Ramos (cell line): ENCODE data around the gene CDK8.
"Not testable (repeated sequence)": the region's sequence is repeated elsewhere in the genome, so short reads cannot be mapped to it uniquely, and the experiment has no call there.

Experiments used
- in situ Hi-C: fragments of 300-500 bp; cut with MboI; formaldehyde crosslinking; loops from one replicate; pipeline ENCODE4 v1.14.3; 2022; ENCODE audit warnings: low sequenced_read_pairs; ENCODE audit not compliant: unreplicated experiment

Gene CDK8

DNA sequence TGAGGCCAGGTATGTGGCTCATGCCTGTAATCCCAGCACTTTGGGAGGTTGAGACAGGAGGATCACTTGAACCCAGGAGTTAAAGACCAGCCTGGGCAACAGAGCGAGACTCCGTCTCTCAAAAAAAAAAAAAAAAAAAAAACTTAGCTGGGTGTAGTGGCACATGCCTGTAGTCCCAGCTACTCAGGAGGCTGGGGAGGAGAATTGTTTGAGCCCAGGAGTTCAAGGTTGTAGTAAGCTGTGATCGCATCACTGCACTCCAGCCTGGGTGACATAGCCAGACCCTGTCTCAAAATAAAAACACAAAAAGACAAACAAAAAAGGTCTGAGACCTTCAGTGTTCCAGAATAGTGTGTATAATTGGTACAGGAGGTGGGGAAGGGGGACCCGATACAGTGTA lies 1.9 kb upstream of the CDK8 start:
- in situ Hi-C loops: not testable (repeated sequence)

DNA sequence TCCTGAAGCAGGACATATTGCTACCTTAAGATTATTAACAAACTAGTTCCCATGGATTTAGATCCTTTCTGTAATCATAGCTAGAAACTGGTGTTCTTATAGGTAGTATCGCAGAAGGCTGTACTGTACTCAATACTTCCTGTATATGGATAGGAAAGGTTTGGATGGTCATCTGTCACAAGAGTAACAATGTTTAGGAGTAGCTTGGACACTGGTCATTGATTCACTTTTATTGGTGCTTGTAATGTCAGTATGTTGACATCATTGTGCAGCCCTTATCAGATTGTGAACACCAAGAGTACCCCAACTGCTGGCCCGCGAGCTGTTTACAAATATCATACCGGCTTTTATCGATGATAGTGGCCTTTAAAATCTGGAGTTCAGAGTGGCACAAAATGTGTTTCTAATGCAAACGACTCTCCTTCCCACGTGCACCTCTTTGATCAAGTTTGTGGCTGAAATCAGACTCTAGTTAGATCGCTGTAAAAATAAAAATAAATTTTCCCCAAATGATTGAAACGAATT lies 605 bp upstream of the CDK8 start:
- in situ Hi-C loops: no loop called here

DNA sequence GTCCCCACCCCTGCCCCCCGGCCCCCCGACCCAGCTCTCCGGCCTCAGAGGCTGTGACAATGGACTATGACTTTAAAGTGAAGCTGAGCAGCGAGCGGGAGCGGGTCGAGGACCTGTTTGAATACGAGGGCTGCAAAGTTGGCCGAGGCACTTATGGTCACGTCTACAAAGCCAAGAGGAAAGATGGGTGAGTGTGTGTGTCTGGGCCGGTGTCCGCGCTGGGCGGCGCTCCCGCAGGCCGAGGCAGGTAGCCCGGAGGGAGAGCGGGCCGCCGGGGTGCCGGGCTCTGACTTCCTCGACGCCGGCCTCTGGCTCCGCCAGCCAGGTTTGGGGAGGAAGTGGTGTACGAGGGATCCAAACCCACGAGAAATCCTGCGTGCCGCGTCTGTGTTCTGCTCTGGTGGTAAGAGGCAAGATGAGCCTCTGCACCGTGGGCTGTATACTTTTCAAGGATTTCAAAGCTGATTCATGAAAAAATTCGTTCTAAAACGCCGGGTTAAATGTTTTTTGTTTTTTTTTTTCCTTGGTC lies 718 bp downstream of the CDK8 start:
- in situ Hi-C loops: no loop called here

DNA sequence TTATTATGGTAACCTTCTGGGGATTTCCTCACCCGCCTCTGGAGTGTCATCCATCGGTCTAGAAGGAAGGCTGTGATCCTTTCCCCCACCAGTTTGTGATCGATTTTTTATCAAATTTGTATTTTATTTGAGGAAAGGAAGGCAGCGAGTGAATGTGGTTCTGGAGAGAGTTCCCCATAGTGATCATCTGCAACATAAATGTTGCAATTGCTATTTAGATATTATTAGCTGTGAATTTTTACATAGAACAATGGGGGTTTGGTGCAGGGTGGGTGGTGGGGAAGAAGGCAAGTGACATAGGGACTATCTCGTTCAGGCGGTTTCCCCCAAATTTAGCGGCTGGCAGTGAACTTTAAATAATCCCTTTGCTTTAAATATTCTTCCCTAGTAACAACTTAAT lies 1.2 kb downstream of the CDK8 start:
- in situ Hi-C loops: no loop called here

DNA sequence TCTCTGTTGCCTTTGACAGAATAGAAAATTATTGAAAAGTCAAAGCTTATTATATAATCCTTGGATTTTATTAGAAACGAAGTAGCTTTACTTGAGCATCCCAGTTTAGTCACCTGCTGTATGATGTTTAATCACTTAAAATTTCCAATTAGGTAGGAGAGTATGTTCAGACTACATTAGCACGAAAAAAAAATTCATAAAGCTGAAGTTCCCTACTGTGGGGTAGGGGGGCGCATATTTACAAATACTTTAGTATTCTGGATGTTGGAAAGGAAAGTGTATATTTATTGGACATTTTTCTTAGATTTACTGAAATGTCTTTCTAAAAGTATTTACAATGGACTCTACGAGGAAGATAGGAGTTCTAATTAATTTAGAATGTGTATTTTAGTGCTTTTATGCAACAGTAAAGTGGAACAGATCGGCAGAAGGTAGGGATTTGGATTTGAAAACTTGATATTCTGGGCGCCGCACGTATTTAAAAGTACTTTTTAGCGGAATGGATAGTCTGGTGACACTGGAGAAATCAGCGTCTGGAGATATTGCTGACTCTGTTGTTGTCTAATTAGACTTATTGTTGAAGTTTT lies 1.9 kb downstream of the CDK8 start:
- in situ Hi-C loops: no loop called here

DNA sequence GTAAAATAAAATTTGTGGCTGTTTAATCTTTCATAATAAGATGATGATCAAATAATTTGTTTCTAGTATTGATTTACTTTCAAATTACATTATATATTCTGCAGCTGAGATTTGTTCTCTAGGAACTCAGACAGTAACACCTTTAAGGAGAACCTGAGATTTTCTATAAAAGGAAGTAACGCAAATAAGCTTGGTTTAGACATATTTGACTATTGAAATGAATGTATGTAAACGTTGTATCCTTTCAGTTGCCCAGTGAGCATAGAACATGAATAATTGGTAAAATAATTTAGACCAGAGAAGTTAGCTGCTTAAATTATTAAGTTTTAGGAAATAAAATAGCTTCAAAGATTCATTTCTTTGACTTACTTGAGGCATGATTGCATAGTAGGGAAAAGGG lies 3.1 kb downstream of the CDK8 start:
- in situ Hi-C loops: no loop called here

DNA sequence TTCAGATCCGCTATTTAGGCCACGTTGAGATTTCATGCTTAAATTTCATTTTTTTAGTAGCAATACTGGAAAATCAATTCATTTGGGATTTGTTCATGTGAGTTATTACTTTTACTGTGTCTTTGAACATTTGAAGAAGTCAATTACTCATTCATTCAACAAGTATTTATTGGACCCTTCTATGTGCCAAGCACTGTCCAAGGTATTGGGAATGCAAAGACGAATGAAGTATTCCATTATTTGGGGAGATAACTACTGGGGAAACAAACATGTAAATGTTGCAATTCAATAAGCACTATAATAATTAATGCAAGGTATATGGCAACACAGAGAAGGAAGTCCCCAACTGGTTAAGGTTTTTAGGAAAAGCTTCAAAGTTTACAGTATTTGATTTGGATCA lies 5.7 kb downstream of the CDK8 start:
- in situ Hi-C loops: no loop called here

DNA sequence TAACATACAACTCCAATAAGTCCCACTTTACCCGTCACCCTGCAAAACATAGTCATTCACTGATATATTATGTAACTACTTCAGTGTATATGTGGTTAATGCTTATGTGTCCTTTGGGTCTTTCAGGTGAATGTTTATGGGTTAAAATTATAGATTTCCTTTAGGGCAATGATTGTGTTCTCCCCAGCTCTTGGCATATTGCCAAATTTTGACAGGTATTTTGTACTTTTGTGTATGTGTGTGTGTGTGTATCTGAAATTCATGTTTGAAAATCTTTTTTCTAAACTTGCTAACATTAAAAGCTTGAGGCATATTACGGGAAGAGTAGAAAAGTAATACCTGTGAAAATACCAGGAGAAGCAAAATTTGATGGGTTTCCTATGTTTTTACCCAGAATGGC lies 8.2 kb downstream of the CDK8 start:
- in situ Hi-C loops: no loop called here

DNA sequence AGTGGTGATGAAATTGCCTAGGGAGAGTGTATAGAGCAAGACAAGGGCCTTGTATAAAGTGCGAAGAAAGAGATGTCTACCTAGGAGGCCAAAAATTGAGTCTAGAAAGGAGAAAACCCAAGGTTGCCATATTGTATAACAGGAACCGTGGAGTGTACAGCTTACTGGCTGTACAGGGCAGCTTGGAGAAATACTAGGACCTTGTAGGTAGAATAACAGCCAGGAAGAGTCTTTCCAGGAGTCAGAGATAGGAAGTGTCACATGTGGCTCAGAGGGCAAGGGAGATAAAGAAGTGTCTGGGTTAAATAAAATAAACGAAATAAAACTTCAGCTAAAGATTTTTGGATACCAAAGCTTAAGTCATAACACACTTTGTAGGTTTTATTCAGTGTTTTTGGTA lies 12.4 kb downstream of the CDK8 start:
- in situ Hi-C loops: no loop called here

DNA sequence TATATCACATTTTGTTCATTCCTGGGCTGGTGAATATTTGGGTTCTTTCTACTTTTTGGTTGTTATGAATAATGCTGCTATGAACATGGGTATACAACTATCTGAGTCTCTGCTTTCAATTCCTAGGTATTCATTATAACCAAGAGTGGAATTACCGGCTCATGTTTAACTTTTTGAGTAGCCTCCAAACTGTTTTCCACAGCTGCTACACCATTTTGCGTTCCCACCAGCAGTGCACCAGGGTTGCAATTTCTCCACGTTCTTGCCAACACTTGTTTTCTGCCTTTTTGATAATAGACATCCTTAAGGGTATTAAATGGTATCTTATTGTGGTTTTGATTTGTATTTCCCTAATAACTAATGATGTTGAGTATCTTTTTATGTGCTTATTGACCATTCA lies 16.8 kb downstream of the CDK8 start:
- in situ Hi-C loops: no loop called here

DNA sequence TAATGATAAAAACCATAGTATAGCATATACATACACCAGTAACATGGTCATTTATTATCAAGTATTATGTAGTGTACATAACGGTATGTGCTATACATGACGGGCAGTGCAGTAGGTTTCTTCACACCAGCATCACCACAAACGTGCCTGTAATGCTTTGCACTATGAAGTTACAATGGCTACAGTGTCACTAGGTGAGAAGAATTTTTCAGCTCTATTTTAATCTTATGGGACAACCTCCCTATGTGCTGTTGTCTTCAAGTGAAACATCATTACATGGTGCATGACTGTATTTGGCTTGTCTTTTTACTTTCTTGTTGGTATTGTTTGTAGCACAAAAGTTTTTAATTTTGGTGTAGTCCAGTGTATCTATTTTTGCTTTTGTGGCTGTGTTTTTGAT lies 18.7 kb downstream of the CDK8 start:
- in situ Hi-C loops: no loop called here

DNA sequence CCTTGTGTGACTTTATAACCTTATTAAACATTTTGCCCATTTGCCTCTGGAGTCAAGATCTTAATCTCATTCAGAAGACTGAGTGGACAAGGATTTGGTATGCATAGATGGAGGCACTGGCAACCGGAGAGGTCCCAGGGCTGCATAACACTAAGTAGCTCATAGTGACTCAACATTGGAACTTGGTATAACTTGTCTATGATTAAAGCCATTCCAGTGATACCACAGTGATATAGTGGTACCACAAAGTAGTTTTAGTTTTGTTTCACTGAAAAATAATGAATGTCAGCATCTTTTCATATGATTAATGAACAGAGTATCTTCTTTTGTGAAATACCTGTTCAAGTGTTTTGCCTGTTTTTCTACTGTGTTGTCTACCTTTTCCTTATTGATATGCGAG lies 26.4 kb downstream of the CDK8 start:
- in situ Hi-C loops: no loop called here

DNA sequence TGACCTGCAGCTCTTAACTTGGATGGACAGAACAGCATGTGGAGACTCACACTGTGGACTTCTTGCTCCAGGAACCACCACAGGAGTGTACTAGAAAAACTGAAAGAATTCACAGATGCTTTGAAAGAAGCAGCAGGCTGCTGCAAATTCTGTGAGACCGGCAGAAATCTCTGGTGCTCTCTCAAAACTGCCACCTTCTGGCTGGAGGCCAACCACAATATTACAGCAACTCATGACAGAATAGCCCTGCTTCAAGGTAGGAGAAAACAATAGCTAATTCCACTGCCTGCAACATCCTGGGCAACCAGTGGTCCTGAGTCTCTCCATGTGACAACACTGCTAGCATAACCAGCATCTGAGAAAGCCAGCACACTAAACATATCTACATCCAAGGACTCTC lies 26.9 kb downstream of the CDK8 start:
- in situ Hi-C loops: no loop called here

DNA sequence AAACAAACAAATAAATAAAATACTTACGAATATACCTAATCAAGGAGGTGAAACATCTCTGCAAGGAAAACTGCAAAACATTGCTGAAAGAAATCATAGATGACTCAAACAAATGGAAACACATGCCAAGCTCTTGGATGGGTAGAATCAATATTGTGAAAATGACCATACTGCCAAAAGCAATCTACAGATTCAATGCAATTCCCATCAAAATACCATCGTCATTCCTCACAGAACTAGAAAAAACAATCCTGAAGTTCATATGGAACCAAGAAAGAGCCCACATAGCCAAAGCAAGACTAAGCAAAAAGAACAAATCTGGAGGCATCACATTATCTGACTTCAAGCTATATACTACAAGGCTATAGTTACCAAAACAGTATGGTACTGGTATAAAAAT lies 32.0 kb downstream of the CDK8 start:
- in situ Hi-C loops: not testable (repeated sequence)

DNA sequence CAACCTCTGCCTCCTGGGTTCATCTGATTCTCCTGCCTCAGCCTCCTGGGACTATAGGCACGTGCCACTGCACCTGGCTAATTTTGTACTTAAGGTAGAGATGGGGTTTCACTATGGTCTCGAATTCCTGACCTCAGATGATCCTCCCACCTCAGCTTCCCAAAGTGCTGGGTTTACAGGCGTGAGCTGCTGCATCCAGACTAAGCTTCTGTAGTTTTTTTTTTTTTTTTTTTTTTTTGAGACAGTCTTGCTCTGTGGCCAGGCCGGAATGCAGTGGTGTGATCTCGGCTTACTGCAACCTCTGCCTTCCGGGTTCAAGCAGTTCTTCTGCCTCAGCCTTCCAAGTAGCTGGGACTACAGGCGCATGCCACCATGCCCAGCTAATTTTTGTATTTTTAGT lies 34.9 kb downstream of the CDK8 start:
- in situ Hi-C loops: not testable (repeated sequence)

DNA sequence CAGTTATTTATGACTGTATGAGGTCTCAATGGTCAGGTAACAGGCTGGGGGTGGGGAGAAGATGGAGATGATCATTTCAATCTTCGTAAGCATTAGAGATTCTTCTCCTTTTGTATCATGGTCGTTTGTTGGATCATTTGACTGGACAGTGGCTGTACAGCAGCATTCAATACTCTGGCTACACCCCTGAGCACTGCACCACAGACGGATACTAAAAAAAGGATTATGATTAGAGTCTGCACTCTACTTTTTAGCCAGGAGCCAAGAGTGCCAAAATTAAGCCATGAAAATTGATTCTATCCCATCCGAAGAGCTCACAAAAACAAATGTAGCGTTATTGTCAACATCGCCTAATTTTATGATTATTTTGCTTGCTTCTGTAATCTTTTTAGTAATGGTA lies 41.9 kb downstream of the CDK8 start:
- in situ Hi-C loops: no loop called here

DNA sequence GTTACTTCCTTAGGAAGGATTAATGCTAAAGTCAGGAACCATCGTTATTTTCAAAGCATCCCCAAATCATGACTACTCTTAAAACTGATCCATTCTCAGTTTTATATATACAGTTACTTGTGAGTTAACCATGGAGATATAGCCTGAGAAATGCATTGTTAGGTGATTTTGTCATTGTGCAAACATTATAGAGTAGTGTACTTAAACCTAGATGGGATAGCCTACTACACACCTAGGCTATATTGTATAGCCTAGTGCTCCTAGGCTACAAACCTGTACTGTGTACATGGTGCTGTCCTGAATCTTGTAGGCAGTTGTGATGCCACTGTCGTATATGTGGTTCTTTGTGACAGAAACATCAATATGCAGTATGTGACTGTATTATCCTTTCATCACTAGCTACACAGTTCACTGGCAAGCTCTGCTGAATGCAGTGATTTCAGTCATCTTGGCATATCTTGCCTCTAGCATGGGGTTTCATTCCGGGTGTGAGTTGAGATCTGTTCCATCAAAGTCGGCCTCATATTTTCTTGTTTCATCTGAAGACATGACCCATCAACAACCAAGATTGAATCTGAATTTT lies 45.3 kb downstream of the CDK8 start:
- in situ Hi-C loops: no loop called here

DNA sequence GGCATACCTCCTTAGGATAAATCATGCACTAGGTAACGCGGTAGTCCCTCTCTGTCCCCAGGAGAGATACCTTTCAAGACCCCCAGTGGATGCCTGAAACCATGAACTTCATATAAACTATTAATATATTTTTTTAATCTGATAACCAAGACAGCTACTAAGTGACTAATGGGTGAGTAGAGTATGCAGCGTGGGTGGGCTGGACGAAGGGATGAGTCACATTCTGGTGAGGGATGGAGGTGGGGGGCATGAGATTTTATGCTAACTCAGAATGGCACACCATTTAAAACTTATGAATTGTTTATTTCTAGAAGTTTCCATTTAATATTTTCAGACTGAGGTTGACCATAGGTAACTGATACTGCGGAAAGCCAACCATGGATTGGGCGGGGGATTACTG lies 46.2 kb downstream of the CDK8 start:
- in situ Hi-C loops: no loop called here

DNA sequence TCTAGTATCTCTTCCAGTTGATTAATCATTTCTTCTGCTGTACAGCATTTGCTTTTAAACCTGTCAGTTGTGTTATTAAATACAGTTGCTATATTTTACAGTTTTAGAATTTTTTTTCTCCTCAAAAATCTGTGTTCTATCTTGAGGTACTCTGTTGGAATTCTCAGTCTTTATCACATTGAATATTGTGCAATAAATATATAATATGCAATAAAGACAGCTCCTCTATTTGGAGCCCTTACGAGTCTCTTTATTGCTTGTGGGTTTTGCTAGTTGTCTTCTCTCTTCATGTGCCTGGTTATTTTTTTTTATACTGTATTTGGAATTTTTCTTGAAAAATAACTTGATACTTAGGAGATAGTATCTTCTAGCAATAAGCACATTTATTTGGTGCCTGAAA lies 51.7 kb downstream of the CDK8 start:
- in situ Hi-C loops: no loop called here

DNA sequence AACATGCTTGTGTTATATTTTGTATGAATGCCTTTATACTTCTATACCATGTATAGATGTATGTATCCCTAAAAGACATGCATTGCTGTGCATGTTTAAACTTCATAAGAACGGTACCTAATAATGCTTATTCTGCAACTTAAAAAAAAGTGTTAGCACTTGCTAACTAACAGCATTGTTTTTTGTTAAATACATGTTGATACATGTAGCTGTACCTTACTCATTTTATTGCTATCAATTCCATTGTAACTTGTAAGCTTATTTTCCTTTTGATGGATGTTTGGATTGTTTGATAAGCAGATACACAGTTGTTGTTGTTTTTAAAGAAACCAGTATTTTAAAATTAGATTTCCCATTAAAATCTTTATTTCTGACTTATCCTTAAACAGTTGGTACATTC lies 53.8 kb downstream of the CDK8 start:
- in situ Hi-C loops: no loop called here

DNA sequence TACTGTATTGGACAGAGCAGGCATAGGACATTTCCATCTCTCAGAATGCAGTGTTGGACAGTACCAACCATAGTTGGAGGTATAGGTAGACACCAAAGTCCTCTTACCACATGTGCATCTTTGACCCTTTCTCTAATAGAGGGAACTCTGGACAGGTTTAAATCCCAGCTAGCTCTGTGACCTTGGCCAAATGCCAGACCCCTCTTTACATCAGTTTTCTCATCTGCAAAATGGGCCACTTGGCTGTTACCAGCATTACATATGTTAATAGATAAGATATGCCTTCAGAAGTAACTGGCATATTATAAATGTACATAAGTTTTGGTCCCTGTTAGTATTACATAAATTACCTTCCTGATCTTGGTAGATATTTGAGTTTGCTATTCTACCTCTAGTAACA lies 54.3 kb downstream of the CDK8 start:
- in situ Hi-C loops: no loop called here

DNA sequence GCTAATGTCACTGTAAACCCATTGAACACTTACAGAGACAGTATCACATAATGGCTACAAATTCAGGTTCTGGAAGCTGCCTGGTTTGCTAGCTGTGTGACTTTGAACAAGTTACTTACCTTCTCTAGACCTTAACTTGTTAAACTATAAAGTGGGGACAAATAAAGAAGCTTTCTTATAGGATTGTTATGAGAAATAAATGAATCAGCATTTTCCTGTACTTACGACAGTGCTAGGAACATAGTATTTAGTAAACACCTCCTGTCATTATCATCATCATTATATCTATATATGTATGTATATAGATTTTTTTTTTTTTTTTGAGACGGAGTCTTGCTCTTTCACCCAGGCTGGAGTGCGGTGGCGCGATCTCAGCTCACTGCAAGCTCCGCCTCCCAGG lies 54.9 kb downstream of the CDK8 start:
- in situ Hi-C loops: no loop called here
